DMS 273 treated with DMSO at 0.1 percent for 48 hours (cell line): Measurements from ENCODE around the gene ANKRD39.
"Not testable (repeated sequence)": the region's sequence is repeated elsewhere in the genome, so short reads cannot be mapped to it uniquely, and the experiment has no call there.

Experiments
- DNase-seq: peaks from one replicate; lab custom pipeline; 2025; lab: John Stamatoyannopoulos, UW

The ANKRD39 gene

GRCh38 chr2:96808176-96808837 lies 49.5 kb downstream of the ANKRD39 start:
- no peak for DNase-seq

- DNase-seq, result no peak
These were observed 50.7 kb downstream of the ANKRD39 start for GRCh38 chr2:96807127-96807471.

- DNase-seq, result no peak
These were observed 51.2 kb downstream of the ANKRD39 start for GRCh38 chr2:96806468-96807126.

- DNase-seq, result not testable (repeated sequence)
These were observed 51.9 kb downstream of the ANKRD39 start for GRCh38 chr2:96805946-96806345.

GRCh38 chr2:96804986-96805385 lies 52.8 kb downstream of the ANKRD39 start:
- no peak for DNase-seq

- no peak for DNase-seq
These were observed 55.1 kb downstream of the ANKRD39 start for GRCh38 chr2:96802721-96803120.

GRCh38 chr2:96801786-96802595 lies 55.8 kb downstream of the ANKRD39 start:
- DNase-seq, result no peak

- no peak for DNase-seq
These were observed 56.6 kb downstream of the ANKRD39 start for GRCh38 chr2:96801005-96801785.

GRCh38 chr2:96800061-96801004 lies 57.5 kb downstream of the ANKRD39 start:
- no peak for DNase-seq

GRCh38 chr2:96799623-96799935 lies 58.2 kb downstream of the ANKRD39 start:
- DNase-seq, result peak; percentile 6

- DNase-seq, result no peak
These were observed 58.8 kb downstream of the ANKRD39 start for GRCh38 chr2:96798733-96799622.
